Measurements from ENCODE around the gene CLEC16A. TPM values are rescaled to one million over a fixed set of nuclear protein-coding genes. Genes with fewer than 3 reads are reported as not detected.
A peak's percentile ranks its signal among the peaks of the same experiment; 100 is the strongest.

CLEC16A gene
- total and polyA plus RNA-seq, 3 experiments from 2014 or later: 18.6 to 38.2 (median 38.1) TPM

- H3K4me1 ChIP-seq (ENCODE audit: insufficient read depth, low read length): peaks cover 31% of the 10 kb centered on the region
- H3K27ac ChIP-seq (ENCODE audit: low read depth, low read length): no peak overlapping the region
- no peaks in the 10 kb centered on the region for H3K9me3 ChIP-seq (ENCODE audit: low read length)
- no peak for DNase-seq
- H3K27ac Mint-ChIP-seq: no peak overlapping the region
- no peaks in the 10 kb centered on the region for H3K36me3 ChIP-seq (ENCODE audit: insufficient read depth, low read length)
- no peaks in the 10 kb centered on the region for H3K9me3 Mint-ChIP-seq
- no peaks in the 10 kb centered on the region for H3K27me3 ChIP-seq (ENCODE audit: insufficient read depth, low read length, poor library complexity, severe bottlenecking)
- no peak overlapping the region for H3K4me3 ChIP-seq (ENCODE audit: low read length)
- peaks cover 2 to 31% (median 28%) of the 10 kb centered on the region in 3 donors for H3K4me1 Mint-ChIP-seq
- no peaks in the 10 kb centered on the region for H3K27me3 Mint-ChIP-seq
- ChIA-PET CTCF (no interaction called here), POLR2A (interaction anchor here (0.6 kb wide), 1 partner anchor 34 kb away, joined by 4 read pairs; no protein-coding TSS in a partner anchor)
- no peak overlapping the region for H3K4me3 Mint-ChIP-seq
- H3K36me3 Mint-ChIP-seq: peaks cover 0 to 49% (median 4%) of the 10 kb centered on the region in 3 donors
Observed at GRCh38 chr16:11078812-11079459, 134.6 kb downstream of the CLEC16A start.

DNA sequence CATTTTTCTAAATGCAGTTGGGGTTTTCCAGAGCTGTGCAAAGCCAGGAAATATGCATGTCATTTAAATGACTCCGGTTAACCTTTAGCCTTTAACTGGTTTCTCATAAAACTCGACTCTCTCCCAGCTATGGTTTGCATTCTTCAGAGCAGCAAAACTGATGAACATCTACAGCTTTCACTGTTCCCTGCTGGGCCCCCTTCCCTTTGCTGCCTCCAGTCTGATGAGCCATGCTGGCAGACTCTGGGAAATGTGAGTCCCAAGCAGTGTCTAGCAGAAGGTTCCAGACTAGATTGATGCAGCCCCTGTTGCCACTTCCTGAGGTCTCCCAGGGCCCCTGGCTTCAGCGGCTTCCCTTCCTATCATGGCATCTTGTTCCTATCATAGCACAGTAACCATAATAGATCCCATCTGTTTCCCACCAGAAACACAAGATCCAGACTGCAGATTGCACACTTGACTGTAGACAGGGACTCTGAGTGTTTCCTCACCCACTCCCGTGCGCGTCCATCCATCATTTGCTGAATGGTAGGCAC lies 135.4 kb downstream of the CLEC16A start:
- H3K27ac Mint-ChIP-seq: peak overlapping the region in 5 of 8 donors; percentile 21 to 77 (median 59)
- H3K9me3 Mint-ChIP-seq: no peaks in the 10 kb centered on the region
- ChIA-PET POLR2A (interaction anchor here (0.6 kb wide), 1 partner anchor 35 kb away, joined by 4 read pairs; no protein-coding TSS in a partner anchor), CTCF (no interaction called here)
- H3K4me3 Mint-ChIP-seq: no peak overlapping the region
- no peak overlapping the region for H3K27ac ChIP-seq (ENCODE audit: low read depth, low read length)
- no peak overlapping the region for H3K4me3 ChIP-seq (ENCODE audit: low read length)
- peaks cover 0 to 46% (median 10%) of the 10 kb centered on the region in 3 donors for H3K36me3 Mint-ChIP-seq
- H3K36me3 ChIP-seq (ENCODE audit: insufficient read depth, low read length): no peaks in the 10 kb centered on the region
- peaks cover 31% of the 10 kb centered on the region for H3K4me1 ChIP-seq (ENCODE audit: insufficient read depth, low read length)
- H3K4me1 Mint-ChIP-seq: peaks cover 2 to 31% (median 28%) of the 10 kb centered on the region in 3 donors
- no peaks in the 10 kb centered on the region for H3K27me3 ChIP-seq (ENCODE audit: insufficient read depth, low read length, poor library complexity, severe bottlenecking)
- no peak for DNase-seq
- no peaks in the 10 kb centered on the region for H3K27me3 Mint-ChIP-seq
- H3K9me3 ChIP-seq (ENCODE audit: low read length): no peaks in the 10 kb centered on the region

DNA sequence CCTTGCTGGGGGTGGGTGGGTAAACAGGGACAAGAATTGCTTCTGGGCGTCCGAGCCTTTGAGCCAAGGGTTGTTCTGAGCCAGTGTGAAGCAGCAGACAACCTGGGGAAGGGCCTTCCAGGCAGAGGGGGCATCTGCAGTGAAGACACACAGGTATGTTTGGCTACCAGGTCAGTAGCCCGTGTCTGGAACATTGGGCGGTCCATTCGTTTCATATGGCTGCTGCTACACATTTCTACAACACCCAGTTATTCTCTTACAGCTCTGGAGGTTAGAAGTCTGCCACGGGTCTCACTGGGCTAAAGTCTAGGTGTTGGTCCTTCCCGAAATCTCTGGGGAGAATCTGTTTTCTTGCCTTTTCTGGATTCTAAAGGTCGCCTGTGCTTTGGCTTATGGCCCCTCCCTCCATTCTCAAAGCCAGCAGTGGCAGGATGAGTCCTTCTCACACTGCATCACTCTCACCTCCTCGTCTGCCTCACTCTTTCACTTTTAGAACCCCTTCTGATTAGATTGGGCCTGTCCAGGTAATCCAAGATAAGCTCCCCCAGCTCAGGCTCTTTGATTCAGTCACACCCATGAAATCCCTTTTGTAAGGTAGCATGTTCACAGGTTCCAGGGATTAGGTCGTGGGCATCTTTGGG lies 136.1 kb downstream of the CLEC16A start:
- H3K4me3 ChIP-seq (ENCODE audit: low read length): no peak overlapping the region
- peaks cover 0 to 46% (median 10%) of the 10 kb centered on the region in 3 donors for H3K36me3 Mint-ChIP-seq
- ChIA-PET POLR2A (interaction anchor here (0.6 kb wide), 1 partner anchor 15 kb away, joined by 7 read pairs; no protein-coding TSS in a partner anchor), CTCF (no interaction called here)
- no peaks in the 10 kb centered on the region for H3K27me3 Mint-ChIP-seq
- no peak overlapping the region for H3K4me3 Mint-ChIP-seq
- no peak for DNase-seq
- no peaks in the 10 kb centered on the region for H3K9me3 Mint-ChIP-seq
- H3K4me1 Mint-ChIP-seq: peaks cover 2 to 31% (median 28%) of the 10 kb centered on the region in 3 donors
- H3K27me3 ChIP-seq (ENCODE audit: insufficient read depth, low read length, poor library complexity, severe bottlenecking): no peaks in the 10 kb centered on the region
- peak overlapping the region in 2 of 8 donors; percentile 25 to 42 for H3K27ac Mint-ChIP-seq
- no peaks in the 10 kb centered on the region for H3K36me3 ChIP-seq (ENCODE audit: insufficient read depth, low read length)
- H3K9me3 ChIP-seq (ENCODE audit: low read length): no peaks in the 10 kb centered on the region
- peaks cover 31% of the 10 kb centered on the region for H3K4me1 ChIP-seq (ENCODE audit: insufficient read depth, low read length)
- H3K27ac ChIP-seq (ENCODE audit: low read depth, low read length): no peak overlapping the region

- Mint-ChIP-seq H3K4me1 (peaks cover 2 to 27% (median 24%) of the 10 kb centered on the region in 3 donors), H3K27me3 (no peaks in the 10 kb centered on the region)
Observed at GRCh38 chr16:11080999-11081630, 136.8 kb downstream of the CLEC16A start.

GRCh38 chr16:11082108-11082859 lies 137.9 kb downstream of the CLEC16A start:
- peaks cover 0 to 44% (median 10%) of the 10 kb centered on the region in 3 donors for H3K36me3 Mint-ChIP-seq
- CTCF ChIA-PET: no interaction called here
- Histone ChIP-seq H3K27me3 (ENCODE audit: insufficient read depth, low read length, poor library complexity, severe bottlenecking) (no peaks in the 10 kb centered on the region), H3K27ac (ENCODE audit: low read depth, low read length) (no peak overlapping the region), H3K36me3 (ENCODE audit: insufficient read depth, low read length) (no peaks in the 10 kb centered on the region), H3K4me3 (ENCODE audit: low read length) (no peak overlapping the region), H3K4me1 (ENCODE audit: insufficient read depth, low read length) (peaks cover 20% of the 10 kb centered on the region), H3K9me3 (ENCODE audit: low read length) (no peaks in the 10 kb centered on the region)
- H3K27ac Mint-ChIP-seq: peak overlapping the region in 2 of 8 donors; percentile 11 to 58
- no peak overlapping the region for H3K4me3 Mint-ChIP-seq
- POLR2A ChIA-PET: no interaction called here
- H3K4me1 Mint-ChIP-seq: peaks cover 4 to 24% (median 23%) of the 10 kb centered on the region in 3 donors
- H3K27me3 Mint-ChIP-seq: no peaks in the 10 kb centered on the region
- H3K9me3 Mint-ChIP-seq: no peaks in the 10 kb centered on the region
- DNase-seq: no peak

More at GRCh38 chr16:11080999-11081630, 136.8 kb downstream of the CLEC16A start:
- Mint-ChIP-seq H3K36me3 (peaks cover 0 to 44% (median 10%) of the 10 kb centered on the region in 3 donors), H3K27ac (peak overlapping the region in 3 of 8 donors; percentile 19 to 81 (median 58)), H3K9me3 (no peaks in the 10 kb centered on the region), H3K4me3 (no peak overlapping the region)
- DNase-seq: no peak
- Histone ChIP-seq H3K36me3 (ENCODE audit: insufficient read depth, low read length) (no peaks in the 10 kb centered on the region), H3K27me3 (ENCODE audit: insufficient read depth, low read length, poor library complexity, severe bottlenecking) (no peaks in the 10 kb centered on the region), H3K4me3 (ENCODE audit: low read length) (no peak overlapping the region), H3K27ac (ENCODE audit: low read depth, low read length) (no peak overlapping the region), H3K4me1 (ENCODE audit: insufficient read depth, low read length) (peaks cover 26% of the 10 kb centered on the region), H3K9me3 (ENCODE audit: low read length) (no peaks in the 10 kb centered on the region)
- ChIA-PET POLR2A (no interaction called here), CTCF (no interaction called here)

GRCh38 chr16:11082860-11083388 lies 138.6 kb downstream of the CLEC16A start:
- ChIA-PET CTCF (interaction anchor here (1.3 kb wide), 1 partner anchor 173 kb away, joined by 3 read pairs; the partner anchor contains the start of gene SOCS1), POLR2A (no interaction called here)
- no peak overlapping the region for H3K4me3 ChIP-seq (ENCODE audit: low read length)
- Mint-ChIP-seq H3K27me3 (no peaks in the 10 kb centered on the region), H3K4me1 (peaks cover 8 to 27% (median 25%) of the 10 kb centered on the region in 3 donors), H3K4me3 (no peak overlapping the region), H3K27ac (peak overlapping the region in 2 of 8 donors; percentile 40 to 58), H3K36me3 (peaks cover 0 to 43% (median 10%) of the 10 kb centered on the region in 3 donors), H3K9me3 (no peaks in the 10 kb centered on the region)
- H3K36me3 ChIP-seq (ENCODE audit: insufficient read depth, low read length): no peaks in the 10 kb centered on the region
- no peak for DNase-seq
- H3K27me3 ChIP-seq (ENCODE audit: insufficient read depth, low read length, poor library complexity, severe bottlenecking): no peaks in the 10 kb centered on the region
- H3K4me1 ChIP-seq (ENCODE audit: insufficient read depth, low read length): peaks cover 26% of the 10 kb centered on the region
- no peaks in the 10 kb centered on the region for H3K9me3 ChIP-seq (ENCODE audit: low read length)
- H3K27ac ChIP-seq (ENCODE audit: low read depth, low read length): no peak overlapping the region

DNA sequence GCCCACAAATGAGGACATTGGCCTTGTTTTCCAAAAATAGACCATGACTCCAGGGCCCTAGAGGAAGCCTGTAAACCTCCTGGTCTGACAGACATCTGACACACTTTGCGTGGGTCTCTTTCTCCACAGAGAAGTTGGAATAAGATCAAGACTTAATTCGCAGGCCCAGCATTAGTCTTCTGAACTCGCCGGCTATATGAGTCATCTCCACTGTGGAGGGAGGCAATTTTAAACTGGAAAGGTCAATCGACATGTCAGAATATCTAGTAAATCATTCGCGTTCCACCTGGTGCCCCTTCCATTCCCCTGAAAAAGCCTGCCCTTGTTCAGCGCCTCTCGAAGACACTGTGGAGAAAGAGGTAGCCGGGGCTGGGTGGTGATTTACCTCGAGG lies 140.1 kb downstream of the CLEC16A start:
- Histone ChIP-seq H3K9me3 (ENCODE audit: low read length) (no peaks in the 10 kb centered on the region), H3K4me3 (ENCODE audit: low read length) (no peak overlapping the region), H3K27me3 (ENCODE audit: insufficient read depth, low read length, poor library complexity, severe bottlenecking) (no peaks in the 10 kb centered on the region), H3K27ac (ENCODE audit: low read depth, low read length) (no peak overlapping the region), H3K4me1 (ENCODE audit: insufficient read depth, low read length) (peaks cover 26% of the 10 kb centered on the region), H3K36me3 (ENCODE audit: insufficient read depth, low read length) (no peaks in the 10 kb centered on the region)
- CTCF ChIA-PET: no interaction called here
- Mint-ChIP-seq H3K4me3 (no peak overlapping the region), H3K36me3 (peaks cover 0 to 39% (median 10%) of the 10 kb centered on the region in 3 donors), H3K9me3 (no peaks in the 10 kb centered on the region), H3K4me1 (peaks cover 14 to 33% (median 29%) of the 10 kb centered on the region in 3 donors), H3K27me3 (no peaks in the 10 kb centered on the region), H3K27ac (peak overlapping the region in 2 of 8 donors; percentile 0 to 7)
- POLR2A ChIA-PET: no interaction called here
- no peak for DNase-seq
